ENCODE measurements around the gene RNF166.
A peak's percentile ranks its signal among the peaks of the same experiment; 100 is the strongest.

Gene RNF166

DNA sequence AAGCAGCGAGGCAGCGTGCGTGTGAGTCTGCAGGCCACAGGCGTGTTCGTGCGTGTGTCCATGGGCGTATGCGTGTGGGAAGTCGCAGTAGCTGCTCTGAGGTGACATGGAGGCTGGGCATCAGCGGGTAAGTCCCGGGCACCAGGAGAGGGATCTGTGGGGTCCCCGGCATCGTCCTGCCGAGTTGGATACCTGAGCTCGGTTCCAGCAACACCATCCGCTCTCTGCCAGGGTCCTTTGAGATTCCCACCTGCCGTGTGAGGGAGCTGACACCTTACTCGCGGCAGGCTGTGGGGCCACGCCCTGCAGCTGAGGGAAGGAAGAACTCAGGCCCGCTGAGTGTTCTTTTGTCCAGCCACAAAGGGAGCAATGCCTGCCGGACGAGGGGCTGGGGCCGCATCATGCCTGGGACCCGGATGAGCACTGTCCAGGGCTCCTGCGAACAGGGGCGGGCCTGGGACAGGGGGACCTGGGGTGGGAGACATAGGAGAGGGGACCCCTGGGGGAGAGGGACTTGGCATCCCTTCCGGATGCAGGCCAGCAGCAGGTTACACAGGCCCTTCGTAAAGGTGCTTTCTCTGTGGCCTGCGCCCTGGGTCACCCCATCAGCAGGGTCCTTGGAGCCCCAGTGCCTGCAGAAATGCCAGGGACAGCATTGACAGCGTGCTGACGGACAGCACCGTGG, 14.9 kb downstream of the RNF166 start:
- DNase-seq, result no peak

DNA sequence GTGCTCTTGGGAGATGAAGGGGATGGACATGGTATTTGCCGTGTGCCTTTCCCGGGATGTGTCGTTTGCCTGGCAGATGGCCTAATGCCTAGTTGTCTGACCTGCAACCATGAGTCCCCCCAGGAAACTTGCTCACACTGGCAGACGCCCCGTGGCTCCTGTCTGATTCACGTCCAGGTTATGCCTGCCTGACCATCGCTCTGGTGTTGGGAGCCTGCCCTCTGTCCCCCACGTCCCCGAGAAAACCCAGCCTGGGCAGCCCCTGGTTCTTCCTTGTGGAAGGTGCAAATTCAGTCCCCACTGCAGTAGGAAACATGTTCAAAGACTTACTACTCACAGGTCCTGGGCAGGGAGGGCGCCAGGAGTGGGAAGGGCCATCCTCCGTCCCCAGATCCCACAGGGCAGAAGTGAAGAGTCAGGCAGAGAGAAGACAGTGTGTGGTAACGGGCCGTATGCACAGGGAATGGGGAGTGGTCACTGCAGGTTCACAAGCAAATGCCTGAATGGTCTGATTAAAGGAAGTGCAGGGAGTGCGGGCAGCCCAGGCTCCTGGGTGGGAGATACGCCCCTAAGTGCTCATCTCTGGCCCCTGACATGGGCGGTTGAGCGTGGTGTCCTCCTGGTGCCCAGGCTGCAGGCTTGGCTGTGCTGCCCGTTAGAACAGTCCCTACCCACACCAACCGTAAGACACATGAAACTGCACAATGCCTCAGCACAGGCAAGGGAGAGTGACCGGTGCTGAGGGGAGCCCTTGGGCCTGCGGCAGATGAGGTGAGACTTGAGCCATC, 15.7 kb downstream of the RNF166 start:
- no peak for DNase-seq

DNA sequence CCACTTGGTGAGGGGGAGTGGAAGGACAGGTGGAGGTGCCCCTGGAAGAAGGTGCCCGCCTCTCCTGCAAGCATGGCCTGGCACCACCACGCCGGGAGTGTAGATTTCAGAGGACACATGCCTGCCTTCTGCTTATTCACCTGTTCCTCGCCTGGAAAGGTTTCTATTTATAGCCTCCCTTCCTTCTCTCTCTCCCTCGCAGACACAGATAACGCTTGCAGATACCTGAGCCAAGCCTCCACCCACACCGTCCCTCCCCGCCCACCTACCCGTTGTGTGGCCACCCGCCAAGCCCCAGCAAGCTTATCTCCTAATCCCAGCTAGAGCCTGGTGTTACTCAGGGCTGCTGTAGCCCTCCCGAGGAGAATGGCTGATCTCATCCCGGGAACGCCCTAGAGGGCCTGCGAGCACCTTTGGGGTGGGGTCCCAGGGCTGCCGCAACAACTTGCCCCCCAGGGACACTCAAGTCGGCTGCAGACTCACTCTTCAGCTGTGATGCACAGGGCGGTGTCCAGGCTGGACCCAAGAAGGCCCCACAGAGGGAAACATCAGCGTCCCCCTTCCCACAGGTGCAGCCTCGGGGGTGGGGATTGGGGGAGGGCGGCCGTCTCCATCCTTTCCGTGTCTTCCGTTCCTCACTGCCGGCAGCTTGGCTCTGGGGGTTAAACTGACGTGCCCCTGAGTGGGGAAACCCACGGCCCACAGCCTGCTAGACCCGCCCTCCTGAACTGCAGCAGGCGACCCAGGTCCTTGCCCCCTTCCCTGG, 18.0 kb downstream of the RNF166 start:
- DNase-seq, result no peak

DNA sequence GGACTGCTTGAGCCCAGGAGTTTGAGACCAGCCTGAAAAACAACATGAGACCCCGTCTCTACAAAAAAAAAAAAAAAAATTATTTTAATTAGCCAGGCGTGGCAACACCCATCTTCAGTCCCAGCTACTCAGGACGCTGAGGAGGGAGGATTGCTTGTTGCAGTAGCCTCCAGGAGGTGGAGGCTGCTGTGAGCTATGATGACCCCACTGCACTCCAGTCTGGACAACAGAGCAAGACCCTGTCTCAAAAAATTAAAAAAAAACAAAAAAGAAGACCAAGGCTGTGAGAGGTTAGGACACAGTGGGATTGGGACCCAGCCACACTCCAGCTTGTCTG, 18.6 kb downstream of the RNF166 start:
- no peak for DNase-seq

DNA sequence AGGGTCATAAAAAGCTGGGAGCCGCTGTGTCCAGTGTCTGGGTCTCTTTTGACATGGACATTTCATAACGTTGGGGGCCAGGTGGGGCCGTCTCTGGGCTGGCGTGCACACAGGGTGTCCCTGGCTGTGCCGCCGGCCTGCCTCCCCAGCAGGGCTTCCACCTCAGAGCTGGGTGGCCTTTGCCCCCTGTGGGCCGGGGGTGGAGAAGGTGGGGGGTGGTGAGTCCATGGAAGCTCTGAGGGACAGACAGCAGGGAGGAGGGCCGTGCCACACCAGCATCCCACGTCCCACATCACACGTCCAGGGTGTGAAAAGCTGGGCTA, 19.0 kb downstream of the RNF166 start:
- no peak for DNase-seq

DNA sequence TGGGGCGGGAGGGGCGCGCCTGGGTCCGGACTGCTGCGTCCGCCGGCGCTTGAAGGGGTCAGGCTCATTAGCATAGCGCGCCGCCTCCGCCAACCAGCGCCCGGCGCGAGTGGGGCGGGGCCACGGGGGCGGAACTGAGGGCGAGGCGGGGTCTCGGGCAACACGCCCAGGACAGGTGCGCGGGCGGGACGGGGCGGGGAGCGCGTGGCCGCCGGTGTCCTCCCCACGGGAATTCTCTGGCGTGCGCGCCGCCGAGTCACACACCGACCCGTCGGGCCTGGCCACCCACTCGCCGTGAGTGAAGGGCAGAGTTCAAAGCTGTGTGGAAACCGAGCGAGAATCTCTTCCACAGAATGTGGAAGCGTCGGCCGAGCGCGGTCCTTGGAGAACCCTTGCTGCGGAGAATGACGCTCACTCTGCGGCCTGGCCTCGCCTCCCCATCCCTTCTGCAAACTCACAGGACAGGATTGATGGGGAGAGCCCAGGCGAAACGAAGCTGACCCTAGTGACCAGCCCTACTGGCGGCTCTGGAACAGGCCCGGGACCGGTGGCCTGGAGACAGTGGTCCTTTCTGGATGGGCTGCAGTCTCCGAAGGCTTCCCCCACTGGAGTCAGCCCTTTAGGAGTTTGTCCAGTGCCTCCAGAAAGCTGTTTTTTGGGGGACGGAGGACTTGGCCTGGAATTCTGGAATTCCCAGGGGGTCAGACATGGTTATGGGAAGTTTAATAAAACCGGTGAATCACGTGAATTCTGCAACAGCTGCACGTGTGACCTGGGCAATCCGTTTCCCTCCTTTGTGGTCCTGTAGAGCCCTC, 19.6 kb downstream of the RNF166 start, which contains the start of gene SNAI3:
SNAI3 (minus strand) TSS at position 69 of the 815 bp plus-strand sequence. CDS start 101 bp downstream, outside the sequence.
- DNase-seq, result peak; percentile 87

DNA sequence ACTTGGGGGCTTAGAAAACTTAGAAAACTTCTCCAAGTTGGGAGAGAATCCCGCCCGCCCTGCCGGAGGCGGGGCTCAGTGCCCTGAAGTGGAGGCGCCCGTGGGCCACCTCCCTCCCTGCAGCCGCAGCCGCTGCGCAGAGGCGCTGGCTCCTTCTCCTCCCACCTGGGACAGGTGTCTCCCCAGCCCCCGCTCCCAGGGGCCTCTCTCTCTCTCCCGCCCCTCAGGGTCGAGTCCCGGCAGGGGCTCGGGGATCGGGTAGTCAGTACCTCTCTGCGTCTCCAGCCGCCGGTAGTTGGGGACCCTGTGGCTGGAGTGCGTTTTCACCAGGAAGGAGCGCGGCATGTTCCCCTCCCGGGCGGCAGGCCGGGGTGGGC, 20.2 kb downstream of the RNF166 start:
- peak; percentile 47 for DNase-seq

DNA sequence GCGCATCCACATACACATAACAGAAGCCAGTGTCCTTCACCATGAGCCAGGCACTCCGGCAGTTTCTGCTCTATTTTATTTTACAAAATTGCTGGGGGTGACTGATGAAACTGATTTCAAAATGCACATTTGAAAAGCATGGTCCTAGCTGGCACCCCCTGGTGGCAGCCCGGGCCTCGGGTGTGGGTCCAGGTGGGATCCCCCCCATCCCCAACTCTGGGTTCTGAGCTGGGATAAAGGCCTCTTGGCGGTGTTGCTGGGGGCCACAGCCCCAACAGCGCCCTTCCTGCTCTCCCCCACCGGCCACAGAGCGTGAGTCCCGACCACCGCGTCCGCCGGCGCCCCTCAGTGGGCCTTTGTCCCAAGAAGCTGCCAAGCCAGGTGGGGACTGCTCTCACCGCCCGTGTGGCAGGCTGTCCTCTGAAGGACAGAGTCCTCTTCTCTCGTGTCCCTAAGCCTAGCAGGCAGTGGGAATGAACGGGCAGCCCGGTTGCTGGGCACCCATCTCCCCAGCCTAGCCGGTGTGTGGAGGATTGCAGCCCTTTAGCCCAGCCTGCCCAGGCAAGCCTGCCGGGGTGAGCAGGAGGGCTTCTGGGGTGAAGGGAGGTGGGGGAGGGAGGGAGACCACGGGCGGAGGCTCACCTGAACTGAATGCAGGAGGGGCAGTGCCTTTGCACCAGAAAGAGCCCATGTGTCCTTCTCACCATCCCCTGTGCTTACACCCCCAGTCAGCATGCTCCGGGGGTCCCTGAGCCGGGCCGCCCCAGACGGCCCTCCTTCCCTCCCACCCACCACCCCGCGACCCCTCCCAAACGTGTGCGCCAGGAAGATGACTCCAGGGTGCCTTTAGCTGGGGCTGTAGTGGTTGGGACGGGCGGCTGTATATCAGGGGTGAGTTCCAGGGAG, 20.8 kb downstream of the RNF166 start:
- peak; percentile 64 for DNase-seq

DNA sequence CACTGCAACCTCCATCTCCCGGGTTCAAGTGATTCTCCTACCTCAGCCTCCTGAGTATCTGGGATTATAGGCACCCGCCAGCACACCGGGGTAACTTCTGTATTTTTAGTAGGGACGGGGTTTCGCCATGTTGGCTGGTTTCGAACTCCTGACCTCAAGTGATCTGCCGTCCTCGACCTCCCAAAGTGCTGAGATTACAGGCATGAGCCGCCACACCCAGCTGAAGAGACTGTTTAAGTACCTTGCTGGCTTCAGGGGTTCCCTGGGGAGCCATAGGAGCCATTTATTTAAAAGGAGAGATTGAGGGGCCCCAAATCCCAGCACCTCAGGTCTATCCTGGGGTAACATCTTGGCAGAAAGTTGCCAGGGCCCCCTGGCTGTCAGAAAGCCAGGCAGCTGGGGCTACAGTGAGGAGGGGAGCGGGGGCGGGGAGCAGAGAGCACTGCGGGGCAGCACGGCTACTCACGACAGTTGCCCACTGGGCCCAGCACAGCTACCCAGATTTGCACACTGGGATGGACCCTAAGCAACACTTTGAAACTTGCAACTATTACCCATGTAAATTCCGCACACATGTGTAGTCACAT, 21.5 kb downstream of the RNF166 start:
- DNase-seq, result no peak

DNA sequence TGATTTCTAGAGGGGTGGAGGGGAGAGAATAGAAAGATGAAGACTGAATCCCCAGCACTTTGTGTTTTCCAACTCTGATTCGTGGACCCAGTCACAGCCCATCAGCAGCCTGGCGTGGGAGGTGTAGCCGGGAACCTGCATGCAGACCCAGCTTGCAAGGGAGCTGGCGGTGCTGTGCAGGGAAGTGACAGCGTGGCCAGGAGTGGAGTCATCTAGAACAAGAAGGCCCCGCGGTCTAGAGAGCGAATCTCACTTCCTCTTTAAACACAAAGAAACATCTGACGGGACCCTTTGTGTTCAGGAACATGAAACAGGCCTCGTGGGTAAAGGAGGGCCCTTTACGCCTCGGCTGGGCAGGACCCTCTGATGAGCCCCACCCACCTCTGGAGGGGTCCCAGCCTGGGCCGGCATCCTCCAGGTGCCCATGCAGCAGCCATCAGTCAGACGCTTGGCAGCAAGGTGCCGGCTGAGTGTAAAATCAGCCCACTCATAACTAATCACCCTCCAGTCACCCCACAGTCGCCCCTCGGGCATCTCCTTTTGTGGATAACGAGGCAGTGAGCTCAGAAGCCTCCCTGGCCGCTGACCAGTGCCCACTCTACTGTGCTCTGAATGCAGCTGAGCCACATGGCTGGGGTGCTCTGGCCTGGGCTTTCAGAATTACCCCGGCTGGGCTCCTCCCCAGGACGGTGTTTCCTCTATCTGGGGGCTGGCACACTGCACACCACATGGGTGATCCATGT, 24.3 kb downstream of the RNF166 start:
- DNase-seq, result peak; percentile 68

DNA sequence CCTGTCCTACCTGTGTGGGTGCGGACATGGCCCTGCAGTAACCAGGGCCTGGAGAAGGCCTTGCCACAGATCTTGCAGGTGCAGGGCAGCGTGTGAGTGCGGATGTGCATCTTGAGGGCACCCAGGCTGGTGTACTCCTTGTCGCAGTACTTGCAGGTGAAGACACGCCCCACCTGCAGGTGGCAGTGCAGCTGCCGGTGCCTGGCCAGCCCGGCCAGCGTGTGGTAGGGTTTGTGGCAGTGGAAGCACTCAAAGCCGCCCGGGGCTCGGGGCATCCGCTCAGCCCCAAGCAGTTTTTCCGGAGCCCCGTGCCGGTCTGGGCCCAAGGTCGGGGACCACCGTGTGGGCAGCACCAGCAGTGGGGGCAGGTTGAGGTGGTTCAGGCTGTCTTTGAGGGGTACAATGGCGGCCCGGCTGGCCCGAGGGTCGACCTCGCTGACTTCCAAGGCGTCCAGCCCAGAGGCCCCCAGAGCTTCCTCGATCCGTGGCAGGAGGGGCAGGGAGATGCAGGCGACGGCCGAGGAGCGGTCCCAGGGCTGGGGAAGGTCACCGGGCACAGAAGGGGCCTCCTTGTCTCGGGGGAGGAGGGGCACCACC, 25.0 kb downstream of the RNF166 start:
- peak; percentile 31 for DNase-seq

DNA sequence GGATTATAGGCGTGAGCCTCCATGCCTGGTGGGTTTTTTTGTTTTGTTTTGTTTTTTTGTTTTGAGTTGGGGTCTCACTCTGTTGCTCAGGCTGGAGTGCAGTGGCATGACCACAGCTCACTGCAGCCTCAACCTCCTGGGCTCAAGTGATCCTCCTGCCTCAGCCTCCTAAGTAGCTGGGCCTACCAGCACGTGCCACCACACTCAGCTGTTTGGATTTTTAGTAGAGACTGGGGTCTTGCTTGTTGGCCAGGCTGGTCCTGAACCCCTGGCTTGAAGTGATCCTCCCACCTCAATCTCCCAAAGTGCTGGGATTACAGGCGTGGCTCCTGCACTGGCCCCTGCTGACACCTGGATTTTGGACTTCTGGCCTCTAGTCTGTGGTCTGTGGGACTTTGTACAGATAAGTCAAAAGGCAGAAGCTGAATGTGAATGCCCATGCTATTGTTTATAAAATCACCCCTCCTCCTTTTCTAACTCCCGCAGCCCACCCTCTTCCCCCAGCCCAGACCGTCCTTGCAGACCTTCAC, 25.6 kb downstream of the RNF166 start:
- no peak for DNase-seq

DNA sequence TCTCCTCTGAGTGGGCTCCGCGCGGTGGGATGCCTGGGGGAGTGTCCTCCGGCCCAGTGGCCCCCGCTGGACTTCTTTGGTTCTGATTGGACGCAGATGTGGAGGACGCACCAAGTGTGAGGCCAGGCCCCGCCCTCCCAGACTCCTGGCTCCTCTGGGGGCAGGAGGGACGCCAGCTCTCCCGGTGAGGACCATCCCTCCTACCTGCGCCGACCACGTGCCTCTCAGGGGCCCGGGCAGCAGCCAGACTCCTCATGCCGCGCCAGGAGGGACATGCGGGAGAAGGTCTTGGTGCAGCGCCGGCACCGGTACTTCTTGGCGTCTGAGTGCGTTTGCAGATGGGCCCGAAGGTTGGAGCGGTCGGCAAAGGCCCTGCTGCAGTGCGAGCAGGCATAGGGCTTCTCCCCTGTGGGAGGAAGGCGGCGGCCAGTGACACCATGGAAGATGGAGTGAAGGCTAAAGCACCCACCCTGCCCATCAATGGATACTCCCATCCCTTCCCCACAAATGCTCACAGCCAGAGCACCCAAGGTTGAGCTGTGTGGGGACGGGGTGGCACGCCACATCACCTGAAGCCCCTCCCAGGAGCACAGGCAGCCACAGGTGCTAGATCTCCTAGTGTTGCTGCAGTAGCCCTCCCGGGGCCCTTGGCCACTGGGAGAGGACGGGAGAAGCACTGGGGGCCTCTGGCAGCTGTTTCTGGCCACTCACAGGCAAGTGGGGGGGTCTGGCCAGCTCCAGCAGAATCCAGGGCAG, 27.8 kb downstream of the RNF166 start:
- DNase-seq, result no peak

DNA sequence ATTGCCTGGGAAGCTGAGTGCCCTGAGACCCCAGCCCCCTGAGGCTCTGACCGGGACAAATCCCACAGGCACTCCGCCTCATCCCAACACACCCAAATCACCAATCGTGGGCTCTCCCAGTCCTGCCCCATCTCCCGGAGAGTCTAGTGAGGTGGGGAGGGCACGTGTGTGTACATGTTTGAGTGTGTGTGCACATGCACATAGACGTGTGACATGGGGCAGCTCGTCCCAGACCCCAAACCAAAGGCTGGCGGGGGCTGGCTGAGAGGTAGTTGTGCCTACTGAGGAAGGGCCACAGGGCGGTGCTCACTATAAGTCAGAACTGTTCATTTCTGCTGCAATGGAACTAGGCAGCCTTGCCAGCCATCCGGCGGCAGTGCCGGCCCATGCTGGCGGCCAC, 28.5 kb downstream of the RNF166 start:
- no peak for DNase-seq

DNA sequence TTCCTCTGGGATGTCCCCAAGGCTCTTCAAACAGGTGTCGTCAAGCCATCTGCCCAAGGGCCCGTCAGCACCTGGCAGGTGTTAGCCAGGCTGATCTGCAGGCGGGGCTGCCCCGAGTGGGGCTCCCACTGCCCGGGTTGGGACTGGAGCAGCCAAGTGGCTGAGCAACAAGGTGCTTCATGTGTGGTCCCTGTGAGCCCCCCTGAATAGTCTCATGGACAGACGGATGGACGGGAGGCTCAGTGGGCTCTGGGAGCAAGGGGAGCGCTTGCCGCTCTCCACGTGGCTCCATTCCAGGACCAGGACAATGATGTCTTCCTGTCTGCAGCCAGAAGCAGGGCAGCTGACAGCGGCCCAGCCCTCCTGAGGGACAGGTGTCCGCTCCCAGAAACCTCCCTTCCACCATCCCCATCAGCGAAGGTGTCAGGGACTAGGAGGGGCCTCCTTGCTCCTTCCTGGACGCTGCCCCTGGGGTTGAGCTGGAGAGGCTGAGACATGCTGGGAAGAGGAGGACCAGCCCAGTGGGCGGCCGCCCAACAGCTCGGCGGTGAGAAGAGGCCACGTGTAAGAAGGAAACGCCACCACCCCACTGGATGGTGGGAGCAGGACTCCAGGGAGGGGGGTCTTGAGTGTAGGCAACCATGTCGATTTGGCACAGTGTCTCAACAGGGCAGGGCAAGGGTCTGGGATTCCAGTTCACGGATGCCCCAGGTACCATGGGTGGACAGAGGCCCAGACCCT, 29.5 kb downstream of the RNF166 start:
- DNase-seq, result no peak

DNA sequence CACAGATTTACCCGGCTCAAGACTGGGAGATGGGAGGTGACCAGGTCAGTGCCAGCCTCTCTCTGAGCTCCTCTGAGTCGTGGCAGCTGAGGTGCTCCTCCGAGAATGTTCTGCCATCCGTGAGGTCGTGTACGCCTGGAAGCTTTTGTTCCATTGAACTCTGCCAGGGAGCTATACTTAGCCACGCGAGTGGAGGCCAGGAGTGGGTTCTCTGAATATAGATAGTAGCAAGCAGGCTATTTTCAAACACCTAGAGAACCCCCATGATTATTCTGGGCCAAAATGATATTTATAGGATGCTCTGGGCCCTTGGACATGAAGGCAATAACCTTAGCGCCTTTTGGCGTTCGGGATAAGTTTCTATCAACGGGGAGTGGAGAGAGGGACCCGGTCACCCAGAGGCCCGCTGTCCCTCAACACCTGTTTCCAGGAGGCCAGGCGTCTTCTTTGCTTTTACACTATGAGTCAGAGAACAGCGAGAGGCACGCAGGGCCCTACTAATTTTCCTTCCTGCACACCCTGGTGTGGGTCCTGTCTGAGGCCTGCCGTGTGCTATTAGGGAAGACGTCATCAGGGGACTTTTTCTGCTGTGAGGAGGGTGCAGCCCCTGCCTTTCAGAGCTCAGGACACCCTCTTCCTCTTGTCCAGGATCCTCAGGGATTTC, 32.4 kb downstream of the RNF166 start:
- DNase-seq, result no peak

DNA sequence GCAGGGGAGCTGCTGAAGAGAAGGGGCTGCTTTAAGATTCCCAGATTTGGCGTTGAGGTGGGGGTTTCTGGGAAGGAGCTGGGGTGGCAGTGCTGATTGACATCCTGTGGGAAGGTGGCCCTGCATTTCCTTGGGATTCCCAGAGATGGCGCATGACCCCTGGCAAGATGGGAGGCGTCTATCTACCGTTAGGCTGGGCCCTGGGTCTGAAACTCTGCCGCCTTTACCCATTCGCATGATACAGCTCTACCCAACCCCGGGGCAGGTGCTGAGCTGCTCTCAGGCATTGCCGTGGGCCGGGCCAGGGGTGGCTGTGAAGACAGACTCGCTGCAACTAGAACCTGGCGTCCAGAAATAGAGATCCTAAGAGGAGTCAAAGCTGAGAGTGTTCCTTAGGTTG, 33.4 kb downstream of the RNF166 start:
- DNase-seq, result no peak

DNA sequence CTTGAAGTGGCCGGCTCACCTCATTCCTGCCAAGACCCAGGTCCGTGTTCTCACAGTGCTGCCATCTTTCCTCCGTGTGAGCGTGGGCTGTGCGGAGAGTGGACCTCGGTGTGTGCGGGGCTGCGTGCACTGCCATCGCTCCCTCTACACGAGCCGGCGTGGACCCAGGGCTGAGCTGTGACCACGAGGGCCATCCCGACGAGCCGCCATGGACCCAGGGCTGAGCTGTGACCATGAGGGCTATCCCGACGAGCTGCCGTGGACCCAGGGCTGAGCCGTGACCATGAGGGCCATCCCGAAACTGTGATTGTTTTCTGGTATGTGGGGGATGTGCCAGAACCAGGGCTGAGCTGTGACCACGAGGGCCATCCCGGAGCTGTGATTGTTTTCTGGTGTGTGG, 34.4 kb downstream of the RNF166 start:
- DNase-seq, result no peak

All from stimulated activated naive CD4-positive, alpha-beta T cell treated with Interleukin-2 at 50 U/mL for 16 hours (primary cell).